HepG2 (cell line): Measurements from ENCODE around the gene PRKRIP1. TPM values are rescaled to one million over a fixed set of nuclear protein-coding genes. Genes with fewer than 3 reads are reported as not detected.
A peak's percentile ranks its signal among the peaks of the same experiment; 100 is the strongest.
"Not testable (repeated sequence)": the region's sequence is repeated elsewhere in the genome, so short reads cannot be mapped to it uniquely, and the experiment has no call there.

ENCODE experiments used
- ATAC-seq: fragments of 200-7000 bp; cut with Tn5 transposase; 3 replicates; pipeline ENCODE4 v1.9.1; 2020; ENCODE audit warnings: mild to moderate bottlenecking, moderate library complexity
- BruUV-seq: library from RNA; stranded (reverse); fragments of 400-500 nt; replicated peaks from 2 replicates; lab custom pipeline; 2021; lab: Mats Ljungman, UMichigan
- CTCF ChIA-PET: fragments of 300-600 bp; formaldehyde crosslinking; extraction: SDS; loops from one replicate; lab custom pipeline; 2021; ENCODE audit warnings: low total read pairs, inconsistent platforms, low intra/inter-chr PET ratio; lab: Yijun Ruan, JAX
- POLR2A ChIA-PET: fragments of 350-600 bp; sonication (Branson Sonifier 250); formaldehyde crosslinking; loops from one replicate; lab custom pipeline; 2020; ENCODE audit warnings: antibody characterized with exemption, inconsistent platforms; lab: Yijun Ruan, JAX
- DNase-seq: peaks from one replicate; pipeline ENCODE4 v3.0.0-alpha.2; 2015; ENCODE audit warnings: low spot score
- FAIRE-seq: peaks from 3 replicates; lab custom pipeline; 2011; peaks lifted over from hg19 to GRCh38; lab: Jason Lieb, UNC
- H2AFZ ChIP-seq: one replicate; pipeline ENCODE4 v1.6.1; 2011; ENCODE audit warnings: low read length, inconsistent platforms
- H3K27ac ChIP-seq: fragments of 300-600 bp; 3 replicates; pipeline ENCODE4 v1.8.0; 2011; ENCODE audit warnings: mixed run types, mild to moderate bottlenecking, mixed read lengths, low read length, inconsistent platforms; ENCODE audit not compliant: insufficient read depth; ENCODE audit errors: extremely low read length
- H3K27me3 ChIP-seq, 2 experiments: fragments of 200-600 bp in 1 of 2; 2 replicates in 1 of 2; 3 replicates in 1 of 2; pipeline versions ENCODE4 v1.6.0 to v1.8.0; 2011; ENCODE audit warnings: low read length in 2 of 2, mild to moderate bottlenecking in 2 of 2, moderate library complexity in 2 of 2, inconsistent platforms in 1 of 2; ENCODE audit not compliant: insufficient read depth in 2 of 2, control insufficient read depth in 1 of 2
- H3K36me3 ChIP-seq, 2 experiments: fragments of 200-600 bp in 1 of 2; replicated peaks in 1 of 2; 2 replicates in 1 of 2; 3 replicates in 1 of 2; pipeline versions ENCODE4 v1.5.1 to v1.8.0; 2011; ENCODE audit warnings: low read length in 2 of 2, inconsistent platforms in 1 of 2; ENCODE audit not compliant: insufficient read depth in 2 of 2, control insufficient read depth in 1 of 2
- H3K4me1 ChIP-seq: 2 replicates; pipeline ENCODE4 v1.5.1; 2012; ENCODE audit warnings: low read length, inconsistent platforms; ENCODE audit not compliant: insufficient read depth
- H3K4me2 ChIP-seq: 2 replicates; pipeline ENCODE4 v1.6.0; 2011; ENCODE audit warnings: low read depth, low read length, inconsistent platforms
- H3K4me3 ChIP-seq, 3 experiments: fragments of 200-600 bp in 1 of 3; sonication (generic), shearing (Covaris generic) in 1 of 3; replicated peaks in 1 of 3; 2 replicates each; pipeline ENCODE4 v1.5.1; 2011 to 2016; ENCODE audit warnings: low read length in 3 of 3, inconsistent platforms in 2 of 3, low read depth in 2 of 3, mild to moderate bottlenecking in 2 of 3, control low read depth in 1 of 3, mixed read lengths in 1 of 3; ENCODE audit not compliant: insufficient read depth in 1 of 3
- H3K79me2 ChIP-seq: one replicate; pipeline ENCODE4 v1.6.1; 2011; ENCODE audit warnings: low read length, inconsistent platforms; ENCODE audit not compliant: insufficient read depth
- H3K9ac ChIP-seq: 2 replicates; pipeline ENCODE4 v1.6.0; 2011; ENCODE audit warnings: mild to moderate bottlenecking, low read depth, low read length, inconsistent platforms; ENCODE audit not compliant: insufficient read depth
- H3K9me3 ChIP-seq: 2 replicates; pipeline ENCODE4 v1.5.1; 2012; ENCODE audit warnings: mild to moderate bottlenecking, low read length
- H4K20me1 ChIP-seq: 2 replicates; pipeline ENCODE4 v1.6.0; 2011; ENCODE audit warnings: inconsistent platforms, mild to moderate bottlenecking, low read length, moderate library complexity; ENCODE audit not compliant: insufficient read depth
- SMYD3 ChIP-seq: sonication (generic); formaldehyde crosslinking; IDR thresholded peaks from 2 replicates; pipeline ENCODE4 v1.8.1; 2023; ENCODE audit warnings: mild to moderate bottlenecking, missing genetic modification reagents
- ZNF660 ChIP-seq: sonication (generic); formaldehyde crosslinking; IDR thresholded peaks from 2 replicates; pipeline ENCODE4 v1.5.1; 2020; ENCODE audit warnings: mild to moderate bottlenecking, low read depth, missing genetic modification reagents, borderline replicate concordance
- WGBS: methylation state at CpG from one replicate; pipeline ENCODE4 v1.1.6; 2017; ENCODE audit warnings: low lambda C conversion rate; 5-methylcytosine and 5-hydroxymethylcytosine counted together
- in situ Hi-C: cut with HindIII; loops from 2 replicates; pipeline ENCODE4 v1.10.0; 2017; ENCODE audit warnings: low pct_unique_long_range_greater_than_20kb; ENCODE audit not compliant: extremely low pct_ligation_motif_present
- intact Hi-C: fragments of 100-400 bp; cut with micrococcal nuclease; formaldehyde crosslinking; loops from one replicate; pipeline ENCODE4 v1.10.0; 2022; ENCODE audit not compliant: unreplicated experiment
- polyA plus RNA-seq, 8 experiments: library from polyadenylated mRNA; depleted of rRNA in 3 of 8; stranded (reverse) in 7 of 8; unstranded in 1 of 8; fragments of >200 nt; fragmentation: Illumina TruSeq in 4 of 8; extraction: Trizol in 4 of 8; gene quantifications; 2 replicates each; pipeline versions ENCODE4 v1.2.1 to v1.2.3, GENCODE V29; 2011 to 2016; ENCODE audit warnings: low read depth in 4 of 8, missing spikeins in 1 of 8, mixed read lengths in 1 of 8; ENCODE audit not compliant: insufficient read depth in 1 of 8
- total RNA-seq, 5 experiments: library from RNA; depleted of rRNA; stranded (reverse); fragments of >200 nt; fragmentation: Illumina TruSeq; extraction: Trizol; gene quantifications; 2 replicates each; pipeline ENCODE4 v1.2.3, GENCODE V29; 2016; ENCODE audit warnings: low read depth in 1 of 5

PRKRIP1 gene
- total and polyA plus RNA-seq, 2 of the 13 experiments (the other 11 are each of a cell fraction or from before 2014, with no cell fraction given): 13.2 to 16.8 TPM

- no peaks in the 10 kb centered on the region for H3K79me2 ChIP-seq
- no peak overlapping the region for H3K9ac ChIP-seq
- no peaks in the 10 kb centered on the region for H3K4me1 ChIP-seq
- BruUV-seq: TSS peak; percentile 24
- no peak overlapping the region for H3K4me2 ChIP-seq
- no peak overlapping the region for H3K27ac ChIP-seq
- H3K4me3 ChIP-seq: no peak overlapping the region
- FAIRE-seq (no peak), DNase-seq (no peak), ATAC-seq (no peak)
- in situ Hi-C loops (no loop called here), intact Hi-C loops (no loop called here)
- CTCF ChIA-PET: no interaction called here
- POLR2A ChIA-PET: no interaction called here
- TF ChIP-seq ZNF660: no peak
- TF ChIP-seq SMYD3: no peak
- H4K20me1 ChIP-seq: 0 out of 2 replicates have a peak, but pooled peaks cover 4% of the 10 kb centered on the region
- H2AFZ ChIP-seq: no peak overlapping the region
- H3K27me3 ChIP-seq: no peaks in the 10 kb centered on the region
- peaks cover 11 to 26% of the 10 kb centered on the region in 2 experiments; a peak in 4 of 5 replicates for H3K36me3 ChIP-seq
- no peaks in the 10 kb centered on the region for H3K9me3 ChIP-seq
- 97% methylated on average over 6 of the region's 6 CpGs for WGBS
These were observed 19.1 kb upstream of the PRKRIP1 start for GRCh38 chr7:102376964-102377466.

DNA sequence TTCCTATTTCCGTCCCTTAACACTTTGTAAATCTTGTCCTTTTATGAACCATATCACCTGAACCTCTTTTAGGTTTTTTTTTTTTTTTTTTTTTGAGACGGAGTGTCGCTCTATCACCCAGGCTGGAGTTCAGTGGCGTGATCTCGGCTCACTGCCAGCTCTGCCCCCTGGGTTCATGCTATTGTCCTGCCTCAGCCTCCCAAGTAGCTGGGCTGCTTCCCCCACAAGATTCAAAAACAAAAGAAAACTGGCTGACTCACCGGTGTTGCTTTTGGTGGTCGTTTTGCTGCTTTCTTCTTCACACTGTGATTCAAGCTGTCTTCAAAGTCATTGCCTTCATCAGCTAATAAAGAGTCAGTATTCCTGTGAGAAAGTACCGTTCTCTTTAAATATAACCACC is 15.3 kb upstream of the PRKRIP1 start:
- ATAC-seq, CTCF ChIA-PET: not testable (repeated sequence)

DNA sequence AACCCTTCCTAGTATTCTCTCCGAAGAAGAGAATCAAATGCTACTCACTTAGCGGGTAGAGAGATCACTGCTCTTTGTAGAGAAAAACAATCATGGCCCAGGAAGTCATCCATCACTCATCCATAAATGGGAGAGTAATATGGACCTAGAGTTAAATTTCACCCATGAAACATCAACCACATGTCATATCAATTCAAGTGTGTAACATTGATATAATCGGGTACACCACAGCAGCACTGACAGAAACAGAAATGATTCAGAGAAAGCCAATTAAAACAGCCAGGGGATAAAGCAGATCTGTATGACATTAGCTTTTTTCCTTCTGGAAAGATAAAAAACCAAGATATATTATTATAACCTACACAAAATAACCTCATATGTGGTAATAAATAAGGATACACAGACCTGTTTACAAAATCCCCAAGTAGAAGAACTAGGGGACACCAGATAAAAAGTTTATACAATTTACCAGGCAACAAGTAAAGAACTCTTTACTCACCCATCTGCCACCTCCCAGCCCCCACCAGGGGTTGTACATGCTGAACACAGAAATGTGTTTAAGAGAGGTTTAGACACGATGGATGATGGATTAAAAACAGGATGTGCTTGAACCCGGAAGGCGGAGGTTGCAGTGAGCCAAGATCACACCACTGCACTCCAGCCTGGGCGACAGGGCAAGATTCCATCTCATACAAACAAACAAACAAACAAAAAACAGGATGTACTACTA is 14.3 kb upstream of the PRKRIP1 start:
- ATAC-seq, DNase-seq, H3K9ac ChIP-seq, H4K20me1 ChIP-seq, H3K27ac ChIP-seq, H2AFZ ChIP-seq, in situ Hi-C loops, H3K27me3 ChIP-seq, FAIRE-seq, intact Hi-C loops, H3K4me3 ChIP-seq, H3K4me2 ChIP-seq, H3K9me3 ChIP-seq, H3K4me1 ChIP-seq, POLR2A ChIA-PET, H3K79me2 ChIP-seq, CTCF ChIA-PET: not testable (repeated sequence)
- 100% methylated on average over 6 of the region's 7 CpGs for WGBS
- TSS peak; percentile 5 for BruUV-seq
- peaks cover 15 to 38% of the 10 kb centered on the region in 2 experiments for H3K36me3 ChIP-seq

More for the DNA sequence above, 15.3 kb upstream of the PRKRIP1 start:
- FAIRE-seq, H3K4me3 ChIP-seq, intact Hi-C loops, DNase-seq, H3K27me3 ChIP-seq, H4K20me1 ChIP-seq, H3K27ac ChIP-seq, H3K9ac ChIP-seq, H3K4me2 ChIP-seq, H3K9me3 ChIP-seq, H2AFZ ChIP-seq, H3K79me2 ChIP-seq, in situ Hi-C loops, H3K4me1 ChIP-seq, BruUV-seq, POLR2A ChIA-PET: not testable (repeated sequence)
- WGBS: 96% methylated on average over 8 of the region's 8 CpGs
- peaks cover 13 to 33% of the 10 kb centered on the region in 2 experiments; a peak in 4 of 5 replicates for H3K36me3 ChIP-seq
